ENCODE measurements around the gene ARID4B.

The ARID4B gene

GRCh38 chr1:235342039-235342438, 14.1 kb upstream of the ARID4B start:
- no peak for DNase-seq (ENCODE audit: low spot score)
- TF ChIP-seq, protein P1, sequence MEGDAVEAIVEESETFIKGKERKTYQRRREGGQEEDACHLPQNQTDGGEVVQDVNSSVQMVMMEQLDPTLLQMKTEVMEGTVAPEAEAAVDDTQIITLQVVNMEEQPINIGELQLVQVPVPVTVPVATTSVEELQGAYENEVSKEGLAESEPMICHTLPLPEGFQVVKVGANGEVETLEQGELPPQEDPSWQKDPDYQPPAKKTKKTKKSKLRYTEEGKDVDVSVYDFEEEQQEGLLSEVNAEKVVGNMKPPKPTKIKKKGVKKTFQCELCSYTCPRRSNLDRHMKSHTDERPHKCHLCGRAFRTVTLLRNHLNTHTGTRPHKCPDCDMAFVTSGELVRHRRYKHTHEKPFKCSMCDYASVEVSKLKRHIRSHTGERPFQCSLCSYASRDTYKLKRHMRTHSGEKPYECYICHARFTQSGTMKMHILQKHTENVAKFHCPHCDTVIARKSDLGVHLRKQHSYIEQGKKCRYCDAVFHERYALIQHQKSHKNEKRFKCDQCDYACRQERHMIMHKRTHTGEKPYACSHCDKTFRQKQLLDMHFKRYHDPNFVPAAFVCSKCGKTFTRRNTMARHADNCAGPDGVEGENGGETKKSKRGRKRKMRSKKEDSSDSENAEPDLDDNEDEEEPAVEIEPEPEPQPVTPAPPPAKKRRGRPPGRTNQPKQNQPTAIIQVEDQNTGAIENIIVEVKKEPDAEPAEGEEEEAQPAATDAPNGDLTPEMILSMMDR (IDR thresholded peaks at IDR 0.05; ENCODE audit: extremely low read depth, missing control alignments): no peak

DNA sequence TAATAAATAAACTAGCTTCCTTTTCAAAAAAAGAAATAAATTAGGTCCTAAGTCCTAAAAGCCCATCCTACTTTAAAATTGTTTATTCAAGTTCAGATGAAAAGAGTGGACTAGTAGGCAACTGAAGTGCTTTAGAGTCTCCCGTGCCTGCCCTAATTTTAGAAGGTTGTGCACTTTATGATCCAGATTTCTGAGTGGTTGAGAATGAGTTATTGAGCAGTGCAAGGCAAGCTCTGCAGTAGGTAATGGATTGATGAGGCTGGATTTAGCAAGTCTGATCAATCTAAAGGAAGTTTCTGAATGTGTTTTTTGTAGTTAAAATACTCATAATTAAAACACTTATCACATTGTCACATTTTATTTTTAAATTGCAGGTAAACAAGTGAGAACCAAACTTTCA, 13.4 kb upstream of the ARID4B start:
- TF ChIP-seq, protein P1 (IDR thresholded peaks at IDR 0.05; ENCODE audit: extremely low read depth, missing control alignments): no peak

GRCh38 chr1:235339746-235340145, 11.8 kb upstream of the ARID4B start:
- TF ChIP-seq, protein P1 (IDR thresholded peaks at IDR 0.05; ENCODE audit: extremely low read depth, missing control alignments): no peak
- no peak for DNase-seq (ENCODE audit: low spot score)

More for the DNA sequence above, 13.4 kb upstream of the ARID4B start:
- DNase-seq (ENCODE audit: low spot score): no peak

- DNase-seq (ENCODE audit: low spot score): no peak
- TF ChIP-seq, protein P1 (IDR thresholded peaks at IDR 0.05; ENCODE audit: extremely low read depth, missing control alignments): no peak
These were observed 8.9 kb upstream of the ARID4B start for GRCh38 chr1:235336903-235337302.

DNA sequence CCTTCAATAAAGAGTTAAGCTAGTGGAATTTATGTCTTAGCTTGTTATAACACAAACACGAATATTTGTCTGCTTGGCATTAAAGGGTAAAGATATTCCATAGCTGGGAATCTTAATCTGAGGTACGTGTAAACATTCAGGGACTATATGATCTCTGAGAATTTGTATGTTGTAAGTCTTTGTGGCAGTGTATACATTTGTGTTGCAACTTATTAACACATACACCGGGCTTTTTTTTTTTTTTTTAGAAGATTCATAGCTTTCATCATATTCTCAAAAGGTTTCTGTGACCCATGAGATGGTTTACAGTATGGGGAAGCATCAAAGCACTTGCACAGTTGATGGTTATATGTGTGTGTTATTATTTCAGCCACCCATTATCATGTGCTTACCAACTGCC, 3.4 kb upstream of the ARID4B start:
- no peak for DNase-seq (ENCODE audit: low spot score)
- TF ChIP-seq, protein P1 (IDR thresholded peaks at IDR 0.05; ENCODE audit: extremely low read depth, missing control alignments): no peak

DNA sequence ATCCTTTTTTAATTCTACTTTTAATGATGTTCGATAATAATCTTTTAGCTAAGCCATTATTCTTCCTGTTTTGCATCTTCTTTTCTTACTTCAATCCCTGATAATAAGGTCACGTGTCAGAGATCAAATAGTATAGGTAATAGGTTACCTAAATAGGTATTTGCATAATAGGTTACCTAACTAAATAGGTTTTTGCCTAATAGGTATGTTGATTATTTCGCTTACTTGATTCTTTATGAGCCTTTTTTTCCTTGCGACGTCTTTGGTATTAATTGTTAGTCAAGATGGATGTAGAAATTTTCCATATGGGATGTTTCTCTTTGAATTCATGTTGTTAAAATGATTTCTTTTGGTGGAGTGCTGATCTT, 2.9 kb upstream of the ARID4B start:
- TF ChIP-seq, protein P1 (IDR thresholded peaks at IDR 0.05; ENCODE audit: extremely low read depth, missing control alignments): no peak

DNA sequence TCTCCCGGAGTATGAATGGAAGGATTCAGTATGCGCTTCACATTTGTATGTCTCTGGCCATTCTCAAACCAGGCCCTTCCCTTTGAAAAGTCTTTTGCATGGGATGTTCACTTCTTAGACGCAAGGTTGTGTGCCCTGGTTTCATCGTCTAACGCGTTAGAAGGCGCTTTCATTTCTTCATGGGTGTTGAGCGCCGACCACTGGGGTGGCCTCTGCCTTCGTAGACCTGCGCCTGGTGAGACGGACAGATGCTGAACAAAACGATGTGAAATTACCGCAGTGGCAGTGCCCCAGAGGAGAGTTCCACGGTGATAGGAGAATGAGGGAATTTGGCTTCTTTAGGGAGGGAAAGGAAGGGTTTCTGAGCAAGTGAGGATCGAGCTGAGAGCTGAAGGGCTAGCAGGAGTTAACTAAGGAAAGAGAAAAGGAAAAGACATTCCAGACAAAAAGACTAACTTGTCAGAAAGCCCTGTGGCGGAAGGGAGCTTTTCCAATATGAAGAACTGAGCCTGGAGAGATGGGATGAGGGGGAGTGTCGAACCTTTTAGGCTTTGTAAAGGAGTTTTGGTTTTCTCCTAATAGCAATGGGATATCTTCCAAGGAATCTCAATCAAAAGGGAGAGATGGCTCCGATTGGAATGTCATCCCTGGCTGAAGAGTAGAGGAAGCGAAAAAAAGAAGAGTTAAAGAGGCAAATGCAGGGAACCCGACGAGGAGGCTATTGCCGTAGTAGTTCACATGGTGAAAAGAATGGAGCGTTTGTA, 1.3 kb upstream of the ARID4B start:
- peak; percentile 44 for DNase-seq (ENCODE audit: low spot score)
- TF ChIP-seq, protein P1 (IDR thresholded peaks at IDR 0.05; ENCODE audit: extremely low read depth, missing control alignments): no peak

More for the DNA sequence above, 2.9 kb upstream of the ARID4B start:
- DNase-seq (ENCODE audit: low spot score): no peak

Data from GM20000 (cell line).